Left ventricle myocardium superior (tissue), 1 donor: Measurements from ENCODE around the gene BMPR1A. TPM values are rescaled to one million over a fixed set of nuclear protein-coding genes. Genes with fewer than 3 reads are reported as not detected.
A peak's percentile ranks its signal among the peaks of the same experiment; 100 is the strongest.

Source experiments
- ATAC-seq: fragments of 200-7000 bp; cut with Tn5 transposase; one replicate; pipeline ENCODE4 v1.9.1; 2020; ENCODE audit warnings: mild to moderate bottlenecking, moderate library complexity
- DNase-seq: peaks from one replicate; pipeline ENCODE4 v3.0.0-alpha.2; 2020
- intact Hi-C: fragments of 100-400 bp; cut with micrococcal nuclease; formaldehyde crosslinking; loops from one replicate; pipeline ENCODE4 v1.11.0; 2022
- total RNA-seq: library from RNA; stranded (reverse); fragmentation: NEBNext Ultra II Directional; extraction: Animal tissue kit (Norgen Biotek cat#: 25700); gene quantifications from one replicate; pipeline ENCODE4 v1.2.1, GENCODE V29; 2021
- donor health status: DM: no; HTN: yes; CAD: no; lungs with severe emphysema.

Gene BMPR1A
- total RNA-seq, 1 donor from 2014 or later = 48.4 TPM

GRCh38 chr10:86792461-86793167 is 36.2 kb downstream of the BMPR1A start:
- intact Hi-C loops = no loop called here
- DNase-seq = no peak
- ATAC-seq = peak; percentile 13

- intact Hi-C loops = no loop called here
- peak; percentile 35 for ATAC-seq
These were observed 37.3 kb downstream of the BMPR1A start for GRCh38 chr10:86793696-86794095.

GRCh38 chr10:86795353-86795752 is 38.9 kb downstream of the BMPR1A start:
- intact Hi-C loops = no loop called here
- ATAC-seq (peak; percentile 69), DNase-seq (no peak)

More at GRCh38 chr10:86793696-86794095, 37.3 kb downstream of the BMPR1A start:
- DNase-seq = no peak

DNA sequence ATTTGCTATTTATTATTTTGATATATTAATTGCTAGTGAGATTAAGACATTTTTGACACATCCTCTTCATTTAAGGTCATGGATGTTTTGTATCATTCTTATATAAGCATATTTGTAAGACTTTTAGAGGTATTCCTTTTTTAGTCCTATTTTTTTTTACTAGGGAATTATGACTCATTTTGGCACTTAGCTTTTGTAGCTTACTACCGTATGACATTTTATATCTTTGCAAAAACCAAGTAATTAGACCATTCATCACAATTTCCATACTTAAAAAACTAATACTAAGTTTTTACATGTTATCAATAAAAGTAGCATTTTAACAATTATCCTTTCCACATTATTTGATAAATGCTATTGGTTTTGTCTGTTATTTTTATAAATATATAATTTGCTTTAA is 41.6 kb downstream of the BMPR1A start:
- intact Hi-C loops = no loop called here
- ATAC-seq (no peak), DNase-seq (no peak)

DNA sequence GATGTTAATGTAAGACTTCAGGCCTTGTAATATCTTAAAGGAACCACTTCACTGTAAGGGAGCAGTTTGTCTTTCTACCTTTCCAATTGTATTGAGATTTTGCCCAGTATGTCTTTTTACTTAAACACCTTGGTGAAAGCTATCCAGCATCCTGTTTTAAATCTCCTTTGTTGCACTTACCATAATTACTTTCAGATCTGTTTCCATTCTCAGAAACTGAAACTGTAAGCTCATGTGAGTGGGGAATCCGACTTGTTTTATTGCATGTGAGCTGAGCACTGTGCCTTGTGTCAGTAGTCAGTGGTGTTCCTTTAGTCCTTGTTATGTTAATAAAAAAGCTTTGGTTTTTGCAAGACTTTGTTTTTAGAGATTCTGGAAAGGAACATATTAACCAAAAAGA is 42.2 kb downstream of the BMPR1A start:
- ATAC-seq (peak; percentile 25), DNase-seq (no peak)
- intact Hi-C loops = no loop called here

DNA sequence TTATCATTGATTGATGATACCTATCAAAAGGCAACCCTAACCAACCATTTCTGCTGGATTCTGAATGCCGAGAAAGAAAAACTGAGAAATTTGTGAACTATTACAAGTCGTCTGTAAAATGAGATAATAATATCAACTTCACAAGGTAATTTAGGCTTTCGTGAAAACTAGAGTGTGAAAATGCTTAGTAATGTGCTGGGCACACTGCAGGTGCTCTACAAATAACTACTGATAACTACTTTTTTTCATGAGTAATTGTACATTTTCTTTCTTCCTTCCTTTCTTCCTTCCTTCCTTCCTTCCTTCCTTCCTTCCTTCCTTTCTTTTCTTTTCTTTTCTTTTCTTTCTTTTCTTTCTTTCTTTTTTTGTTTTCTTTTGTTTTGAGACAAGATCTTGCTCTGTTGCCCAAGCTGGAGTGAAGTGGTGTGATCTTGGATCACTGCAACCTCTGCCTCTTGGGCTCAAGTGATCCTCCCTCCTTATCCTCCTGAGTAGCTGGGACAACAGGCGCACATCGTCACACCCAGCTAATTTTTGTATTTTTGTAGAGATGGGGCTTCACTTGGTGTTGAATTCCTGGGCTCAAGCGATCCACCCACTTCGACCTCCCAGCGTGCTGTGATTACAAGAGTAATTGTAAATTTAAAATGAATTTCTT is 42.9 kb downstream of the BMPR1A start:
- ATAC-seq (no peak), DNase-seq (no peak)
- intact Hi-C loops = no loop called here

- DNase-seq (no peak), ATAC-seq (peak; percentile 19)
- intact Hi-C loops = no loop called here
These were observed 45.6 kb downstream of the BMPR1A start for GRCh38 chr10:86801995-86802394.

DNA sequence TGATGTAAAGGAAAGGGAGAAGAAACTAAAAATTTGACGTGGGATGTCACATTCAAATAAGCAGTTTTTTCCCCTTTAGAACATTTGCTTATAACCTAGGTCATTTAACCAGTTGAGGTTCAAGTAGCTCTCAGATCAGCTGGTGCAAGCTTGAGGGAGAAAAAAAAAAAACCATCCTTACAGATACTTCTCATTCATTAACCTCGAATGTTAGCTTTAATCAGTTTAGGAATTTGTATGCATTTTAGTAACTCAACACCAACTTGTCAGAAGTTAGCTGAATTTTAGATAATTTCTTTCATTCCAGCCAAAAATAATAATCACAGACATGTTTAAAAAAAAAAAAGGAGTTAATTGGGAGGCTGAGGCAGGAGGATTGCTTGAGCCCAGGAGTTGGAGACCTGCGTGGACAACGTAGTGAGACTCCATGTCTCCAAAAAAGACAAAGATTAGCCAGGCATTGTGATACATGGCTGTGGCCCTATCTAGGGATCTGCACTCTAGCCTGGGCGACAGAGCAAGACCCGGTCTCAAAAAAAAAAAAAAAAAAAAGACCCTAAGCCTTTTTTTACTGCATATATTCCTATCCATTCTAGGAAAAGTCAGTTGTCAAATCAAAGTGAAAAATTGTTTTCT is 46.2 kb downstream of the BMPR1A start:
- ATAC-seq = no peak
- no peak for DNase-seq
- intact Hi-C loops = no loop called here

DNA sequence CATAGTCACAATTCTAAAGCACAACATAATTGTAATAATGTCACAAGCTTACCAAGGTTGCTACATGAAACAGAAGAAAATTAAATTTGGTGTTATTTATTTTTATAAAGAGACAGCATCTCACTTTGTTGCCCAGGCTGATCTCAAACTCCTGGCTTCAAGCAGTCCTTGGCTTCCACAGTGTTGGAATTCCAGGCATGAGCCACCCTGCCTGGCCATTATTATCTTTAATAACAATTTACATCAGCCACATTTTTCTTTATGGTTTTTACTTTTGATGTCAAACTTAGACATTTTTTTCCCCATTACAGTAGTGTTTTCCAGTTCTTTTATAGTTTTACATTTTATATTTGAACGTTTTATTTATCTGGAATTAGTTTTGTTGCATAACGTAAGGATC is 46.7 kb downstream of the BMPR1A start:
- intact Hi-C loops = no loop called here
- peak; percentile 41 for ATAC-seq
- no peak for DNase-seq

DNA sequence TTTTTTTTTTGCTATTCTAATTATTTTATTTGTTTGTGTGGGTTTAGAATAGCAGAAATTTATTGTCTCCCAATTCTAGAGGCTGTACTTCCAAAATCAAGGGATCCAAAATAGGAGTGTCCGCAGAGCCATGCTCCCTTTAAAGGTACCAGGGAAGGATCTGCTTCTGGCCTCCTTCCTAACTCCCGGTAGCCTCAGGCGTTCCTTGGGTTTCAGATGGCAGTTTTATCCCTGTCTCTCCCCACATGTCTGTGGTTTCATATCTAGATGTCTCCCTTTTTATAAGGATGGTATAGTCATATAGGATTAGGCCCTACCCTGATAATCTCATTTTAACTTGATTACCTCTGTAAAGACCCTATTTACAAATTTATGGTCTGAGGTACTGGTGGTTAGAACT is 48.4 kb downstream of the BMPR1A start:
- intact Hi-C loops = no loop called here
- DNase-seq = no peak
- no peak for ATAC-seq

GRCh38 chr10:86813101-86813500 is 56.7 kb downstream of the BMPR1A start:
- intact Hi-C loops = no loop called here

GRCh38 chr10:86813982-86814381 is 57.6 kb downstream of the BMPR1A start:
- intact Hi-C loops = no loop called here
- ATAC-seq = no peak
- DNase-seq = no peak

More at GRCh38 chr10:86813101-86813500, 56.7 kb downstream of the BMPR1A start:
- peak; percentile 27 for ATAC-seq
- no peak for DNase-seq

DNA sequence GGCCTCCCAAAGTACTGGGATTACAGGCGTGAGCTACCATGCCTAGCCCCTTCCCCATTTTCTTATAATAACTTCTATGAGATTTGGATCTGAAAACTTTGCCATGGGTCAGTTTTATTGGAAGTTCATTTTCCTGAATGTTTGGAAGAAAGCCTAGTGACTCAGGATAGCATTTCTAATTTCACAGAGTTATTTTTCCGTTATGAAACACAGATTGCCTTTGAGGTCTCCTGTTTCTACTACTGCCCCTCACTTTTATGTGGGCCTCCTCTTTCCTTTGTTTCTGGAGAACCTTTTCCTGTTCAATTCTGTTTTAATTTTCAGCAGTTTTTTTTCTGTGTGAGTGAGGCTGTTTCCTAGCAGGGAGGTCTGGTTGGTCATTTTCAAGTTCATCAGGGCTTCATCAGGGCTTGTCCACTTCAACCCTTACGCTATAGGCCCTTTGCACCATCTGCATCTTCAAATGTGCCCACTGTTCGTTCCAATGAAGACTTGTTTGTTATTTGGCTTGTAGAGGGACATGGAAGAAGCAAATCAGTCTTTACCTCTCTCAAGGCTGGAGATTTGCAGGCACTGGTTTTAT is 58.7 kb downstream of the BMPR1A start:
- peak; percentile 19 for ATAC-seq

GRCh38 chr10:86815640-86816039 is 59.2 kb downstream of the BMPR1A start:
- ATAC-seq = peak; percentile 15
- DNase-seq = no peak
- intact Hi-C loops = no loop called here

More for the DNA sequence above, 58.7 kb downstream of the BMPR1A start:
- DNase-seq = no peak
- intact Hi-C loops = no loop called here

GRCh38 chr10:86817246-86817645 is 60.8 kb downstream of the BMPR1A start:
- ATAC-seq (no peak), DNase-seq (no peak)
- intact Hi-C loops = no loop called here

DNA sequence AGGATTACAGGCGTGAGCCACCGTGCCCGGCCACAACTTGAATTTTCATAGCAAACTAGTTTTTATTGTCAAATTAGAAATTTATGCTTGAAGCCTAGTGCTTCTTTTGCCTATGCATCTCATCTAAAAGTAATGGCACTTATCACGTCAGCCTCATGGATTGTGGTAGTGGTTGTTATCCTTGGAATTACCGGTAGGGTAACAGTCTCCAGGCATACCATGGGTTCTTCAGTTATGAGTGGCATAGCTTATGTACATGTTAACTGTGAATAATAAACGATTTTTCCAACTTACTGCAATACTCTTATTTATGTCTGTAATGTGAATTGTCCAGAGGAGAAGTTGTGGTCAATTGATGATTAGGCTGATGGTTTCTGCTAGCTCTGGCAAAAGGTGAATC is 63.1 kb downstream of the BMPR1A start:
- DNase-seq = no peak
- intact Hi-C loops = no loop called here
- no peak for ATAC-seq

DNA sequence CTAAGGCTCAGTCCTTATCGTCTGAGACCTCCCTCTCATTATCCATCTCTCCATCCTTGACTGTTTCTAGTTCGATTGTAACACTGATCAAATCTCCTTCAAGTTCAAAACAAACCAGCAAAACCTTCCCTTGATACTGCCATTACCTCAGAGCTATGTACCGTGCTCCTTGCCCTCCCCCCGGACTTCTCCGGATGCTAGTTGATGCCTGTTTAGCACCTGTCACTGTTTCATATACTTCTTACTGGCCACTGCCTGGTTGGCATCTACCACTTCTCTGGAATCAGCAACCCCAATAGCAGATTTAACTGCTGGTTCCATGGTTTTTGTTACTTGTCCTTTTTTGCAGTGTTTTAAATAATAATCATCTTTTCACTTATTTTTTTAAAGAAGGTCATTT is 64.1 kb downstream of the BMPR1A start:
- intact Hi-C loops = no loop called here
- DNase-seq (no peak), ATAC-seq (no peak)

DNA sequence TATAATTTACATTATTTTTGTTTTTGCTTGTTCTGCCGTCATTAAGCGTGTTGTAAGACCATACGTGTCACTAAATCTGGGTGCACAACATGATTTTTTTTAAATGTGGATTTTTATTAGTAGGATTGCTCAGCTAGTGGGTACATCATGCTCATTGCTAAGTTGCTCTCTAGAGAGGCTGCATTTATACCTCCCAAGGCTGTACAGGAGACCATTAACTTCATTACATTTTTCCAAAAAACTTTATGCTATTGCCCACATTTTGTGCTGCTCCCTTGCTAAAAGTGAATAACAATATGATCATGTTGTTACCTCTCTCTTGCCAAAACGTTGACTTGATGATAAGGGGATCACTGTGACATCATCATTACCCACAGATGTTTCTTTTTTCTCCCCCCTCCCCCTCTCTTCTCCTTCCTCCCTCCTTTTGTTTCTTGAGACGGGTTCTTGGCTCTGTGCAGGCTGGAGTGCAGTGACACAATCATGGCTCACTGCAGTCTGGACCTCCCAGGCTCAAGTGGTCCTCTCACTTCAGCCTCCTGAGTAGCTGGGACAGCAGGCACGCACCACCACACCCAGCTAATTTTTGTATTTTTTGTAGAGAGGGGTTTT is 65.1 kb downstream of the BMPR1A start:
- DNase-seq (peak; percentile 42), ATAC-seq (peak; percentile 72)
- intact Hi-C loops = no loop called here

DNA sequence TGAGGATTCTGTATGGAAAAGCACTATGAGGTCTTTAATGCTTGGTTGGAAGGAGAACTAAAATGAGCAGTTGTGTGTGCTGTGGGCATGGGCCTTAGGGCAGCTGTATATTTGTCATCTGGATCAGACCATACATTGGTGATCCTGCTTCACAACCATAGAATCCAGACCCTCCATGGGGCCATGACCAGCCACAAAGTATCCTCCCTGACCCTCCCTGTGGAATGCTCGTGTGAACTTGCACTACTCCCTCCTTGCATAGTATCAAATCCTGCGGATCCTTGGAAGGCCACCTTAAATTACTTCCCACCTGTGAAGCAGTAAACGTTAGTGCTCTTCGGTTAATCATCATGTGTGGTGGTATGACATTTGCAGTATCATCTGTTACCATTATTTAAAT is 67.1 kb downstream of the BMPR1A start:
- intact Hi-C loops = no loop called here
- no peak for DNase-seq
- no peak for ATAC-seq

DNA sequence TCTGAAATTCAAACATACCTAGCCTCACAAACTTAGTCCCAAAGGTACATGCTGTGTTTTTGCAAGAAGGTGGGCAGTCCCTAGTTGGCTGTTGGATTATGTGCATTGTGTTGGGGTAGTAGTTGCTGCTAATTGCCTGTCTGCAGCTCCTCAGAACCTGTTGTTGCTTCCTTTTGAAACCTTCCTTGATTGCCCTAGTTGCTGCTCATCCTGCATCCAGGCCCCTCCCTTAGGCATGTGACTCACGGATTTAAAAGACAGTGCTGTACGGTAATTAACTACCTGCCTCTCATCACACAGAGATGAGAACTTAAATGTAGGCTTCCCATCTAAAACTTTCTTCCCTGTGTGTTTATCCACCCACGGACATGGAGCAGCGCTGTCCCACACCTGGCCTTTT is 67.7 kb downstream of the BMPR1A start:
- DNase-seq (no peak), ATAC-seq (no peak)
- intact Hi-C loops = no loop called here
